ENCODE measurements around the gene SEMA4D.

SEMA4D gene

GRCh38 chr9:89497257-89497963 lies 503 bp downstream of the SEMA4D start:
- Histone ChIP-seq H3K4ac (ENCODE audit: low read depth, low read length) (no peak overlapping the region), H2AK5ac (ENCODE audit: low read length) (no peak overlapping the region), H2BK5ac (ENCODE audit: low read length) (no peak overlapping the region), H3K79me1 (ENCODE audit: low read length) (no peaks in the 10 kb centered on the region), H3K18ac (ENCODE audit: low read length) (peak overlapping the region; percentile 42), H3K56ac (ENCODE audit: low read length) (peak overlapping the region; percentile 70), H3K4me1 (ENCODE audit: control insufficient read depth, low read depth, low read length) (peaks cover 2% of the 10 kb centered on the region), H4K5ac (ENCODE audit: low read length) (no peak overlapping the region), H3K36me3 (ENCODE audit: control insufficient read depth, insufficient read depth, low read length) (no peaks in the 10 kb centered on the region), H3K27me3 (ENCODE audit: insufficient read depth, low read length, poor library complexity) (no peaks in the 10 kb centered on the region), H3K4me3 (ENCODE audit: low read length) (peak overlapping the region; percentile 29), H3K79me2 (ENCODE audit: control insufficient read depth, insufficient read depth, low read length) (peaks cover 3% of the 10 kb centered on the region), H3K27ac (ENCODE audit: low read depth, low read length) (no peak overlapping the region), H3K9ac (ENCODE audit: low read length) (peak overlapping the region; percentile 31), H2BK15ac (replicated peaks; ENCODE audit: low read depth) (no peak overlapping the region), H3K4me2 (ENCODE audit: low read length) (peak overlapping the region; percentile 44), H2BK120ac (ENCODE audit: low read depth, low read length) (no peak overlapping the region), H3K23ac (ENCODE audit: low read length) (no peak overlapping the region), H4K8ac (ENCODE audit: low read depth, low read length) (no peak overlapping the region)
- no CpG with 5 or more reads among the region's 67 CpGs for WGBS (ENCODE audit: extremely low coverage, insufficient coverage, low lambda C conversion rate)
- DNase-seq = peak; percentile 15

GRCh38 chr9:89496645-89497256 lies 1.2 kb downstream of the SEMA4D start:
- H2AK5ac ChIP-seq (ENCODE audit: low read length) = no peak overlapping the region
- H4K5ac ChIP-seq (ENCODE audit: low read length) = no peak overlapping the region
- H3K18ac ChIP-seq (ENCODE audit: low read length) = no peak overlapping the region
- peaks cover 3% of the 10 kb centered on the region for H3K79me2 ChIP-seq (ENCODE audit: control insufficient read depth, insufficient read depth, low read length)
- H3K9ac ChIP-seq (ENCODE audit: low read length) = peak overlapping the region; percentile 31
- H3K23ac ChIP-seq (ENCODE audit: low read length) = no peak overlapping the region
- peak overlapping the region; percentile 29 for H3K4me3 ChIP-seq (ENCODE audit: low read length)
- no peaks in the 10 kb centered on the region for H3K27me3 ChIP-seq (ENCODE audit: insufficient read depth, low read length, poor library complexity)
- WGBS (ENCODE audit: extremely low coverage, insufficient coverage, low lambda C conversion rate) = no CpG with 5 or more reads among the region's 14 CpGs
- no peak for DNase-seq
- H3K27ac ChIP-seq (ENCODE audit: low read depth, low read length) = no peak overlapping the region
- H3K79me1 ChIP-seq (ENCODE audit: low read length) = no peaks in the 10 kb centered on the region
- H2BK5ac ChIP-seq (ENCODE audit: low read length) = no peak overlapping the region
- peak overlapping the region; percentile 70 for H3K56ac ChIP-seq (ENCODE audit: low read length)
- H3K4me1 ChIP-seq (ENCODE audit: control insufficient read depth, low read depth, low read length) = peaks cover 2% of the 10 kb centered on the region
- H2BK120ac ChIP-seq (ENCODE audit: low read depth, low read length) = no peak overlapping the region
- peak overlapping the region; percentile 44 for H3K4me2 ChIP-seq (ENCODE audit: low read length)
- H2BK15ac ChIP-seq (replicated peaks; ENCODE audit: low read depth) = no peak overlapping the region
- no peak overlapping the region for H4K8ac ChIP-seq (ENCODE audit: low read depth, low read length)
- H3K4ac ChIP-seq (ENCODE audit: low read depth, low read length) = no peak overlapping the region
- H3K36me3 ChIP-seq (ENCODE audit: control insufficient read depth, insufficient read depth, low read length) = no peaks in the 10 kb centered on the region

GRCh38 chr9:89495824-89496560 lies 1.9 kb downstream of the SEMA4D start:
- DNase-seq = no peak
- Histone ChIP-seq H2BK15ac (replicated peaks; ENCODE audit: low read depth) (no peak overlapping the region), H2BK120ac (ENCODE audit: low read depth, low read length) (no peak overlapping the region), H4K8ac (ENCODE audit: low read depth, low read length) (no peak overlapping the region), H3K4me1 (ENCODE audit: control insufficient read depth, low read depth, low read length) (peaks cover 2% of the 10 kb centered on the region), H3K79me1 (ENCODE audit: low read length) (no peaks in the 10 kb centered on the region), H3K27me3 (ENCODE audit: insufficient read depth, low read length, poor library complexity) (no peaks in the 10 kb centered on the region), H3K23ac (ENCODE audit: low read length) (no peak overlapping the region), H3K4me3 (ENCODE audit: low read length) (no peak overlapping the region), H3K27ac (ENCODE audit: low read depth, low read length) (no peak overlapping the region), H4K5ac (ENCODE audit: low read length) (no peak overlapping the region), H3K56ac (ENCODE audit: low read length) (no peak overlapping the region), H2AK5ac (ENCODE audit: low read length) (no peak overlapping the region), H3K79me2 (ENCODE audit: control insufficient read depth, insufficient read depth, low read length) (peaks cover 3% of the 10 kb centered on the region), H2BK5ac (ENCODE audit: low read length) (no peak overlapping the region), H3K18ac (ENCODE audit: low read length) (no peak overlapping the region), H3K36me3 (ENCODE audit: control insufficient read depth, insufficient read depth, low read length) (no peaks in the 10 kb centered on the region), H3K4me2 (ENCODE audit: low read length) (no peak overlapping the region), H3K9ac (ENCODE audit: low read length) (no peak overlapping the region), H3K4ac (ENCODE audit: low read depth, low read length) (no peak overlapping the region)
- no CpG with 5 or more reads among the region's 12 CpGs for WGBS (ENCODE audit: extremely low coverage, insufficient coverage, low lambda C conversion rate)

- Histone ChIP-seq H4K5ac (ENCODE audit: low read length) (no peak overlapping the region), H3K4ac (ENCODE audit: low read depth, low read length) (no peak overlapping the region), H2BK120ac (ENCODE audit: low read depth, low read length) (no peak overlapping the region), H3K4me3 (ENCODE audit: low read length) (no peak overlapping the region), H3K36me3 (ENCODE audit: control insufficient read depth, insufficient read depth, low read length) (no peaks in the 10 kb centered on the region), H2BK5ac (ENCODE audit: low read length) (no peak overlapping the region), H2AK5ac (ENCODE audit: low read length) (no peak overlapping the region), H3K79me2 (ENCODE audit: control insufficient read depth, insufficient read depth, low read length) (peaks cover 3% of the 10 kb centered on the region), H3K4me2 (ENCODE audit: low read length) (no peak overlapping the region), H3K9ac (ENCODE audit: low read length) (no peak overlapping the region), H3K27ac (ENCODE audit: low read depth, low read length) (no peak overlapping the region), H3K56ac (ENCODE audit: low read length) (no peak overlapping the region), H3K18ac (ENCODE audit: low read length) (no peak overlapping the region), H4K8ac (ENCODE audit: low read depth, low read length) (no peak overlapping the region), H2BK15ac (replicated peaks; ENCODE audit: low read depth) (no peak overlapping the region), H3K79me1 (ENCODE audit: low read length) (peaks cover 1% of the 10 kb centered on the region), H3K4me1 (ENCODE audit: control insufficient read depth, low read depth, low read length) (peaks cover 2% of the 10 kb centered on the region), H3K27me3 (ENCODE audit: insufficient read depth, low read length, poor library complexity) (no peaks in the 10 kb centered on the region), H3K23ac (ENCODE audit: low read length) (no peak overlapping the region)
- WGBS (ENCODE audit: extremely low coverage, insufficient coverage, low lambda C conversion rate) = no CpG with 5 or more reads among the region's 5 CpGs
- no peak for DNase-seq
Observed at GRCh38 chr9:89494199-89494598, 3.7 kb downstream of the SEMA4D start.

GRCh38 chr9:89493671-89494070 lies 4.2 kb downstream of the SEMA4D start:
- H3K4me1 ChIP-seq (ENCODE audit: control insufficient read depth, low read depth, low read length) = peaks cover 1% of the 10 kb centered on the region
- H3K23ac ChIP-seq (ENCODE audit: low read length) = no peak overlapping the region
- H2BK5ac ChIP-seq (ENCODE audit: low read length) = no peak overlapping the region
- H3K79me1 ChIP-seq (ENCODE audit: low read length) = peaks cover 1% of the 10 kb centered on the region
- no peak overlapping the region for H2BK15ac ChIP-seq (replicated peaks; ENCODE audit: low read depth)
- no peak overlapping the region for H3K18ac ChIP-seq (ENCODE audit: low read length)
- H2AK5ac ChIP-seq (ENCODE audit: low read length) = no peak overlapping the region
- H3K4ac ChIP-seq (ENCODE audit: low read depth, low read length) = no peak overlapping the region
- H3K56ac ChIP-seq (ENCODE audit: low read length) = no peak overlapping the region
- H4K5ac ChIP-seq (ENCODE audit: low read length) = no peak overlapping the region
- H4K8ac ChIP-seq (ENCODE audit: low read depth, low read length) = no peak overlapping the region
- no peak overlapping the region for H3K4me3 ChIP-seq (ENCODE audit: low read length)
- H3K27me3 ChIP-seq (ENCODE audit: insufficient read depth, low read length, poor library complexity) = no peaks in the 10 kb centered on the region
- H3K36me3 ChIP-seq (ENCODE audit: control insufficient read depth, insufficient read depth, low read length) = no peaks in the 10 kb centered on the region
- no peak overlapping the region for H3K27ac ChIP-seq (ENCODE audit: low read depth, low read length)
- H3K79me2 ChIP-seq (ENCODE audit: control insufficient read depth, insufficient read depth, low read length) = peaks cover 3% of the 10 kb centered on the region
- no peak for DNase-seq
- no peak overlapping the region for H2BK120ac ChIP-seq (ENCODE audit: low read depth, low read length)
- H3K4me2 ChIP-seq (ENCODE audit: low read length) = no peak overlapping the region
- no CpG with 5 or more reads among the region's 2 CpGs for WGBS (ENCODE audit: extremely low coverage, insufficient coverage, low lambda C conversion rate)
- no peak overlapping the region for H3K9ac ChIP-seq (ENCODE audit: low read length)

All from mesendoderm (in vitro differentiated cells).